Embryonic facial prominence (tissue), 1 donor: ENCODE results near the gene TMEM52B.
"Not testable (repeated sequence)": the region's sequence is repeated elsewhere in the genome, so short reads cannot be mapped to it uniquely, and the experiment has no call there.

Source experiments
- DNase-seq: peaks from one replicate; pipeline ENCODE4 v3.0.0-alpha.2; 2016; ENCODE audit errors: extremely low spot score

The TMEM52B gene

DNA sequence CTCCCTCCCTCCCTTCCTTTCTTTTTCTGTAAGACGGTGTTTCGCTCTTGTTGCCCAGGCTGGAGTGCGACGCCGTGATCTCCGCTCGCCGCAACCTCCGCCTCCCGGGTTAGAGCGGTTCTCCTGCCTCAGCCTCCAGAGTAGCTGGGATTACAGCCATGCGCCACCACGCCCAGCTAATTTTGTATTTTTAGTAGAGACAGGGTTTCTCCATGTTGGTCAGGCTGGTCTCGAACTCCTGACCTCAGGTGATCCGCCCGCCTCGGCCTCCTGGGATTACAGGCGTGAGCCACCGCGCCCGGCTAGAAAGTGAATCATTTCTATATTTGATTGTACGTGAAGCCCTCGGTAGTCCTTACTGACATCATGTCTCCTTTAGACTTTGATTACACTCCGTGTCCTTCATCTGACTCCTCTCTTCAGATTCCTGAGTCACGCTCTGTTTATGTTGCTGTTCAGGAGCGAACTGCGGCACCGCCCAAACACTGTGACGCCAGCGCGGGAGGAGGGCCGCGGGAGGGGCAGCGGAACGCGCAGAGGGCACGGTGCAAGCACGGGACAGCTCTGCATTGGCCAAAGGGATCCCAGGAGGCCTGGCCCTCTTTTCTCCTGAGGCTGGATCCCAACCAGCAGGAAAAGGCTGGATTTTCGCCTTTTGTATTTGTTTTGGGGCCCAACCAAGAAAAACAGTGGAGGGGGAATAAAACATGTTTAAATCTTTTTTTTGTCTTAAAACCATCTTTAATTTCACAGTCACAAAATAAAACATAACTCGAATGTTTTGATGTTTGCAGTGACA, 33.3 kb downstream of the TMEM52B start:
- DNase-seq: peak; percentile 93

DNA sequence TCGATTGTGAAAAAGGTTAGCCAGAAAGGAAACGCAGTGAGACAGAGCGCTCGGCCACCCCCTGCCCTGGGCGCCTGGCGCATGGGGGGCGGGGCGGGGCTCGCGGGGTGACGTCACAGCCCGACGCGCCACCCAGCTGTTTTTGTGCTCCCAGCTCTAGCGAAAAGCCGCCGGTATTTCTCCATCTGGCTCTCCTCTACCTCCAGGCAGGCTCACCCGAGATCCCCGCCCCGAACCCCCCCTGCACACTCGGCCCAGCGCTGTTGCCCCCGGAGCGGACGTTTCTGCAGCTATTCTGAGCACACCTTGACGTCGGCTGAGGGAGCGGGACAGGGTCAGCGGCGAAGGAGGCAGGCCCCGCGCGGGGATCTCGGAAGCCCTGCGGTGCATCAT, 33.9 kb downstream of the TMEM52B start, which contains the start of gene GABARAPL1:
Gene GABARAPL1, plus strand, starts transcription at position 139 of the 393 bp plus-strand sequence. Its CDS starts 253 bp downstream, at position 392.
- peak; percentile 74 for DNase-seq

DNA sequence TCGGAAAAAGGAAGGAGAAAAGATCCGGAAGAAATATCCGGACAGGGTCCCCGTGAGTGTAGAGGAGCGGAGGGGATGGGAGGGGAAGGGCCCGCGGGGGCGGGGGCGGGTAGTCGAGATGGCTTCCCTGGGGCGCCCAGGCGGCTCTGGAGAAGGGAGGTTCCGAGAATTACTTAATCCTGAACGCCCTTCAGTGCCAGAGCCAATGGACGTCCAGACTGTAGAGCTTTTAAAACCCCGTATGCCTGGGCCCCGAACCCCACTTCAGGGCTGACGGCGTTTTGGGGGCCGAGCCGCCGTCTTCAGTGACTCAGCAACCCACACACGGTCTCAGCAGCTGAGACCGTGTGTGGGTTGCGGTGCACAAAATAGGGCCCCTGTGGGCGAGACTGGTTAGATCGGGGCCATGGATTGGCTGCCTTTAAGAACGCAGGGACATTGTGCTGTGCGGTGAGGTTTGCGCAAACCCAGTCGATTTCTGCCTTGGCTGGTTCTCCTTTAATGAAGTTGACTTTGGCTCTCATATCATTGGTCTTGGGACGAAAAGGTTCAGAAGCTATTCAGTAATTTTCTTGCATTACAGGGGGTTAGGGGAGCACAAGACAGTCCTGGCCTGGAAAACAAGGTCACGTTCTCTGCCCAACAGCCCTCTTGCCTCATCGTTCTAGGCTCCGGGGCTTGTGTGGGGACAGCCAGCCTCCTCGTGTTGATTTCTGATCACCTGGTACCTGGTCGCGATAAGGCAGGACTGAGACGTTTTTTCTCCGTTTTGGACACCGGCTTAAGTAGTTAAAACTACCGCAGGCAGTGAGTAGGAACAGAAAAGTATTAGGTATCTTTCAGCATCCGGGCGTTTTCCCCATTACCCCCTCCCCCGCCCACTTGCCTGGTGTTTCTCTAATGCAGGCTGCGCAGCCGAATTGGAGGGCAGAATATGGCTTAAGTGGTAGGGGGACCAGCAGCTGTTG, 34.6 kb downstream of the TMEM52B start:
- DNase-seq: peak; percentile 76

DNA sequence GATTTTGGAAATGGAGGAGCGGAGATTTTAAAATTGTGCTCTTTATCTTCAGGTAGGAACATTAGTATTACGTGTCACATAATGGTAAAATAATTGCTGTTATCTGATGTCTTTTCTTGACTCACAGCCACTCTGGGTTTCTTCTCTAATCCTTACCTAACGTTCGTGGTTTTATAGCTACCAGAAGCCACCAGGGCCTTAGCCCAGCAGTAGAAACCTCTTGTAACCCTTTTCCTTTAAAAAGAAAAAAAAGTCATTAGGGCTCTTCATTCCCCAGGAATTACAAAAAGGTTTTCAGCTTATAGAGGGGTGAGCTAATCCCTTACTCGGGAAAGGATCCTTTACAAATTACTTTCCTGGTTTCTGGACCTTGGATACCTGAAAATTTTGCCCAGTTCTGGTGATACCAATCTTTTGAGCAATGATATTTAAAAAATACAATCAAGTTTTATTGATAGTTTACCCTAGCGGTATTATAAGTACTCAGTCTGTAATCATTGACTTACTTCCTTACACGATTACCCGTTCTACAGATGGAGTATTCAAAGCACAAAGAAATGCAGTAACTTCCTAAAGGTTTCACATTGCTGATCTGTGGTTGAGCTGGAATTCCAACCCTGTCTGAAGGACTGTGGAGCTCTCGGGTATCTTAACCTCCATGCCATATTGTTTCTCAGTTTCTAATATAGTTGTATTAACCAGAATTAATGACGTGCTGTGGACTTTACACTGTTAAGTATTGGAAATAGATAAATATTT, 35.5 kb downstream of the TMEM52B start:
- no peak for DNase-seq

DNA sequence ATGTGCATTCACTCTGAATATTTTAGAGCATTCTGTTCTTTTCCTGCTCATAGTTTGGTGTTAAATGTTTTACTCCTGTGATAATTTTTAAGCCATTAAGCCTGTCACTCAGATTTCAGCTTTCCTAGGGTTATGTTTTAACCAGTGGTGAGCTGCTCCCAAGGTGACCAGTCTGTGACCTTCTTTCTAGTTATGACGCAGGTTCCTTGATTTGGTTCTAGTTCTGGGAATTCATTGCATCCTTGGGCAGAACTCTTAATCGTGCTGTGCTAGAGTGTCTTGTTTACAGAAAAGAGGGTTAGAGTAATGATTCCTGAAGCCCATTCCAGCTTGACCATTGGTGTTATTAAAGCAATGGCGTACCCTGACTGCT, 36.0 kb downstream of the TMEM52B start:
- no peak for DNase-seq

DNA sequence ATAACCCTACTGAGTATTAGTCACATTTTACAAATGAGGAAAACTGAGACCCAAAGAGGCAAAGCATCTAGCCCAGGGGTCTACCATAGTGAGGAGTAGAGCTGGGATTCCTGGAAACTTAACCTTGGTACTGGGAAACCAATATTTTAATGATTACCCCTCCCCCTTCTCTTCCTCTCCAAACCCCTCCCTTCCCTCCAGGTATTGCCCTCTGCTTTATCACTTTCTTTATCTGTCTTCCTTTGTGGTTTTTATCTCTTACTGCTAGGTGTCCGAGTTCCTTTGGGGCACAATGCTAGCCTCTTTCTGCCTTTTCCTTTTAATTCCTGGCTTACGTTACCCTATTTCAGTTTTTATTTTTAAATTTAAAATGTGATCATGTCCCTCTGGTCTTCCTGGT, 36.6 kb downstream of the TMEM52B start:
- no peak for DNase-seq

DNA sequence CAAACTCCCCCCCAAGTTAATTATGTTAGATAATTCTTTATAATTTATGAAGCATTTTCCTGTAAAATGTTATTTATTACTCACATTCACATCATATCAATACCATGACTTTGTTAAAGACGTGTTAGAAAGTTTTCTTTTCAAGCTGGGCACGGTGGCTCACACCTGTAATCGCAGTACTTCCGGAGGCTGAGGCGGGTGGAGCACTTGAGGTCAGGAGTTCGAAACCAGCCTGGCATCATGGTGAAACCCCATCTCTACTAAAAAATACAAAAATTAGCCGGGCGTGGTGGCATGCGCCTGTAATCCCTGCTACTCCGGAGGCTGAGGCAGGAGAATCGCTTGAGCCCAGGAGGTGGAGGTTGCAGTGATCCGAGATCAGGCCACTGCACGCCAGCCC, 37.1 kb downstream of the TMEM52B start:
- not testable (repeated sequence) for DNase-seq

DNA sequence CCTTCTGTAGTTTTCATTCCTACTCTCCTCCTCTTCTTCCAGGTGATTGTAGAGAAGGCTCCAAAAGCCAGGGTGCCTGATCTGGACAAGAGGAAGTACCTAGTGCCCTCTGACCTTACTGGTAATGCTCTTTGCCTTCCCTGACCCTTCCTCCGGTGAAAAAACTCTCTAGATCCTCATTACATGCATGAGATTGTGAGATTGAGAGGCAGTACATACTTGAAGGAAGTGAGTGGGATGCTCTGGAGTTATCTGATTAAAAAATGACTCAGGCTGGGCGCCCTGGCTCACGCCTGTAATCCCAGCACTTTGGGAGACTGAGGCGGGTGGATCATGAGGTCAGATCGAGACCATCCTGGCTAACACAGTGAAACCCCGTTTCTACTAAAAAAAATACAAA, 39.2 kb downstream of the TMEM52B start:
- DNase-seq: no peak

DNA sequence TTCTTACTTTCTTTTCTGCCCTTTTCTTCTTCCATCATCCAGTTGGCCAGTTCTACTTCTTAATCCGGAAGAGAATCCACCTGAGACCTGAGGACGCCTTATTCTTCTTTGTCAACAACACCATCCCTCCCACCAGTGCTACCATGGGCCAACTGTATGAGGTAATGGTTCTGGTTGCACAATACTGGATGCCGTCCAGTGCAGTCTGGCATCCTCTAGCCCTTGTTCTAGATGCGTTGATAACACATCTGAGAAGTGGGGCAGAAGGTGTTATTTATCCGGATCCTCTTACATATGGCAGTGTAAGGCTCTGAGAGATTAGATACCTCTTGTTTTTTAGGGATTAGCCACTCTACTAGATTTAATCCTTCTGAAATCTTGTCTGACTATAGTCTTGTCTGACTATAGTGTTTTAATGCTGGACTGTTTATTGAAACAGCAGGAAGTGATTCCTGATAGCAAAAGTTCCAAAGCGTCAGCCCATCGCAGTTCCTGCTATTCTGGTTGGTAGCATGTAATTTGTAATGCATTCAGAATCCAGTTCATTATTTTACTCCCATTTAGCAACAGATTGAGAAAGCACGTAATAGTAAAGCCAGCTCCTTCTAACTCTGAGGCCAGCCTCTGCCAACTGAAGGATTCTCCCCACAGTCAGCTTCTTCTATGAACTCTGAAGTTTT, 41.7 kb downstream of the TMEM52B start:
- no peak for DNase-seq

DNA sequence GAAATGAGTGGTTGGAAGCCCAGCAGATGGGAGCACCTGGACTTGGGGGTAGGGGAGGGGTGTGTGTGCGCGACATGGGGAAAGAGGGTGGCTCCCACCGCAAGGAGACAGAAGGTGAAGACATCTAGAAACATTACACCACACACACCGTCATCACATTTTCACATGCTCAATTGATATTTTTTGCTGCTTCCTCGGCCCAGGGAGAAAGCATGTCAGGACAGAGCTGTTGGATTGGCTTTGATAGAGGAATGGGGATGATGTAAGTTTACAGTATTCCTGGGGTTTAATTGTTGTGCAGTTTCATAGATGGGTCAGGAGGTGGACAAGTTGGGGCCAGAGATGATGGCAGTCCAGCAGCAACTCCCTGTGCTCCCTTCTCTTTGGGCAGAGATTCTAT, 43.0 kb downstream of the TMEM52B start:
- DNase-seq: no peak

DNA sequence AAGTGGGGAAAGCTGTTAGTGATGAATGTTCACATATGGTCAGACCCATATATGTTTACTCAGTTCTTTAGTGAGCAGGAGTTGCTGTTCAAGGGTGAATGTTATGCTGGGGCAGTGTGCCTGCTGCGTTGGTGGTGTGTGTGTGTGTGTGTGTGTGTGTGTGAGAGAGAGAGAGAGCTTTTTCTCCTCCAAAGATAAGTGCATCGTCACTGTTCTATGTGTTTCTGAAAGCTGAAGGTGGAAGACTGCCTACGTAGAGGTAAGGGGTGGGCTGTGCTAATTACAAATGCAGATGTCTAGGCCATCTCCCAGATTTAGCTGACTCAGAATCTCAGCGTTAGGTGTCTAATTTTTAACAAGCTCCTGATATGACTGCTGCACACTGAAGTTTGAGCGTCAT, 44.4 kb downstream of the TMEM52B start:
- DNase-seq: no peak

DNA sequence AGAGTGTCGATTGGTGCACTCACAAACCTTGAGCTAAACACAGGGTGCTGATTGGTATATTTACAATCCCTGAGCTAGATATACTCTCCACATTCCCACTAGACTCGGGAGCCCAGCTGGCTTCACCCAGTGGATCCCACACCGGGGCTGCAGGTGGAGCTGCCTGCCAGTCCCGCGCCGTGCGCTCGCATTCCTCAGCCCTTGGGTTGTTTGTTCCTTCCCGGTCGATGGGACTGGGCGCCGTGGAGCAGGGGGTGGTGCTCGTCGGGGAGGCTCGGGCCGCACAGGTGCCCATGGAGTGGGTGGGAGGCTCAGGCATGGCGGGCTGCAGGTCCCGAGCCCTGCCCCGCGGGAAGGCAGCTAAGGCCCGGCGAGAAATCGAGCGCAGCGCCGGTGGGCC, 46.6 kb downstream of the TMEM52B start:
- DNase-seq: not testable (repeated sequence)

DNA sequence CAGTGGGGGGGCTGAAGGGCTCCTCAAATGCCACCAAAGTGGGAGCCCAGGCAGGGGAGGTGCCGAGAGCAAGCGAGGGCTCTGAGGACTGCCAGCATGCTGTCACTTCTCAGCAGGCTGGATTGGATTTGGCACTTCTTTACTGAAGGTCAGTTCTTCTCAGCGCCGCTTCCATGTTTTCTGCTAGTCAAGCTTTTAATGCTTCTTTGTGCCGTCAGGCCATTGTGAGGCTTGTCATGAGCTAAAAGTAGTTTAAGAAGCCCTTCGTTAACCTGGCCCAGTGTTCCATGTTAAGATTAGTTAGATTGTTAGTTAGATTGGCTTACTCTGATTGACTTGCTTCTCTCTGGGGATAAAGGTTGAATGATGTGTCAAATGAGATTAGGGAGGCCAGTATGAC, 47.3 kb downstream of the TMEM52B start:
- no peak for DNase-seq

DNA sequence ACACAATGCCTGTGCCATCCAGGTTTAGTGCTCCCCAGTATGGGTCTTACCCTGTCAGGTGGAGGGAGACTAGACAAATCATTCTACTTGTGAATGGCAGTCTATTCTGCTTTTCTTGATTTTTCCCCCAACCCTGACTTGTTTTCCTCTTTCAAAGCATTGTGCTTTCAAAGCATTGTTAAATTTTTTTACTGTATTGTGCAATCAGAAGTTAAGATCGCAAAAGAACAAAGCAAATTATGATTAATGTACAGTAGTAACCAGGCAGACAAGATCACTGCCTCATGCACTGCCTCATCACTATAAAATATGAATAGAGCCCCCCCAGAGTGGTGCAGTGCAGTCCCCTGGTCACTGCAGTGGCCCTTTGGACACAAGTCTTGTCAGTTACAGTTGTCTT, 47.9 kb downstream of the TMEM52B start:
- no peak for DNase-seq

DNA sequence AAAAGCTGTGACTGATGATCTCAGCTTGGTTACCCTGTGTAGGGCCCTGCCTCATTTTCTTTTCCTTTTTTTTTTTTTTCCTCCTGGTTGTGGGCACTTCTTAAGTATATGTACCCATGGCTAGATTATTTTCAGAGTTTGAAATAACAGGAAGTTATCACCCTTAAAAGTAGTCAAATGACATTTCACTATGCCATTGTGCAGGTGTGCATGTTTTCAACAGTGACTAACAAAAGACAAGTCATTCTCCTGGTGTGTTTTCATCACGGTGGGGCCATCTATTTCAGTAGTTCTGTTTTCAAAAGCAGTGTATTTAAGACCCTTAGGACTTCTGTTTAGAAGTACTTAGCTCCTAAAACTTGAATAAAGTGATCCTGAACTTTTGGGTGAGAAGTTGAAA, 48.8 kb downstream of the TMEM52B start:
- DNase-seq: no peak

DNA sequence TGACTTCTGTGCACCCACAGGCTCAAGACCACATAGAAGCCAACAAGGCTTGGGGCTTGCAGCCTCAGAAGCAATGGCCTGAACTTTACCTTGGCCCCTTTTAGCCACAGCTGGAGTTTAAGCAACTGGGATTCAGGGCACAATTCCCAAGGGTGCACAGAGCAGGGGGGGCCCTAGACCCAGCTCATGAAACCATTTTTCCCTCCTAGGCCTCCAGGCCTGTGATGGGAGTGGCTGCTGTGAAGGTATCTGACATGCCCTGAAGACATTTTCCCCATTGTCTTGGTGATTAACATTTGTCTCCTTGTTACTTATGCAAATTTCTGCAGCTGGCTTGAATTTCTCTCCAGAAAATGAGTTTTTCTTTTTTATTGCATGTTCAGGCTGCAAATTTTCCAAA, 55.7 kb downstream of the TMEM52B start:
- no peak for DNase-seq

DNA sequence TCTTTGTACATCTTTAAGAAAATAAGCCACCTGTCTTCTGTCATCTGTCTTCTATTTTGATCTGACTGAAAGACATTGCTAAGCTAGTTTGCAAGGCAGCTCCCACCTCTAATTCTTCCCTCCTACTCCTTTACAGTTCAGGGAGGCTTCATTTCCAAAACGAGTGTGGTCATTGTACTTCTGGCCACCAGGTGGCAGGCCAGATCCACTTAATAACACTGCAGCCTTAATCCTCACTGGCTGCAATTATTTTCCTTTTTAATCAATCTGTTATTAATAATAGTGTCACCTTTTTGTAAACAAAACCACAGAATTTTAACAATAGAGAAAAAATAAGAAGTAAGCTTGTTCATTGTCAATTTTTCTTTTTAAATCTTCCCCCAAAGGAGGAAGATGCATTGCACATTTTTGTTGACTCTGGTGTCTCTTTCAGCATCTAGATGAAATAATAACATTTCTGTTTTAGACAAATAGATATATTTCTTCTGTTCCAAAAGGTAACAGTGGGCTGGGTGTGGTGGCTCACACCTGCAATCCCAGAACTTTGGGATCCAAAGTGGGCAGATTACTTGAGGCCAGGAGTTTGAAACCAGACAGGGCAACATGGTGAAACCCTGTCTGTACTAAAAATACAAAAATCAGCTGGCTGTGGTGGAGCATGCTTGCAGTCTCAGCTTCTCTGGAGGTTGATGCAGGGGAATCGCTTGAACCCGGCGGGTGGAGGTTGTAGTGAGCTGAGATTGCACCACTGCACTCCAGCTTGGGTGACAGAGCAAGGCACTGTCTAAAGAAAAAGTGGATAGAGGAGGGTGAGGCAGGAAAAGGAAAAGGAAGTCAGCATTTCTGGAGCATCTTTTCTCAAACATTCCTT, 57.2 kb downstream of the TMEM52B start:
- DNase-seq: no peak

DNA sequence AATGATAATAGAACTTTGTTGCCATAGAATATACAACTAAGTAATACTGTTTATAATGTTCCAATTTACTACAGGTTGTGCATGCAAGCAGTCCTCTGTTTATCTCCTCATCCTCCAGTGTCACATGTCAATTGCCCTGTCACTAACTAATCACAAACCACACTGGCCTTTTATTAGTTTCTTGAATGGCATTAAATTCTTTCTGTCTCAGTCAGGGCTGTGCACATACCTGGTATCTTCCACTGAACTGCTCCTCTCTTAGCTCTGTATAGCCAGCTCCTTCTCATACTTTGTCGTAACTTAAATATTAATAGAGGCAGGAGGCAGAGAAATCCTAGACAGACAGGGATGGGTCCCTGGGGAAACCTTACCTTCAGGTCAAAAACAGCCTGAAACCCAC, 57.9 kb downstream of the TMEM52B start:
- no peak for DNase-seq

DNA sequence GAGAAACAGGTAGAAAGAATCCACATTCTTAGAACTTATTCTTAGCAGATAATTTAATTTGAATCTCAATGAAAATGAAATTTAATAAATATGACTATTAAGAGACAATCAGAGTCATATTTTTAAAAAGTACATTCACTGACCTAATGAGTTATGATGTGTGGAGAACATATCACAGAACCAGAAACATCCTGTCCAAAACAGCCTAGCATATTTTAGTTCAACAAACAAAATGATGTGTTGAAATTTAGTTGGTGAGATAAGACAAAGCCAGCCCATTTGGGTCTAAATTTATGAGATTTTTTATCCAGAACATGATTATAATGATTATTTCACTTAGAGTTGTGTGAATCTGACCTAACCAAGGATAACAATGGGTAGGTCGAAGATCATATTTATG, 59.7 kb downstream of the TMEM52B start:
- no peak for DNase-seq

DNA sequence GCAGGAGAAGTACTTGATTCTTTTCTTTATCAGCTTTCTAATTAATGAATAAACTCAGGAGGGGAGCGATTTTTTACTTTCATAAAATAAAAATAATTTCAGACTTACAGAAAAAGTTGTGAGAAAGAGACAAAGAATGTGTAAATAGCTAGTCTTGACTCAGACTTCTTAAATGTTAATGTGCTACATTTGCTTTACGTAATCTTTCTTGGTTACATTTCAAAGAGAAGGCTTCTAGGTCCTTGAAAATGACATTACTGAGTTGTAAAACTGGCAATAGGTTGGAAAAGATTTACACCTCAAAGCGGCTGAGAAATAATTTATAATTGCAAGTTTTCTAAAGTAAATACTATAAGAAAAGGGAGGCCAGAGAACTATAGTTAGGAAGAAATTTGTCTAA, 62.5 kb downstream of the TMEM52B start:
- no peak for DNase-seq
